ENCODE results near the gene TMPRSS7. TPM values are rescaled to one million over a fixed set of nuclear protein-coding genes. Genes with fewer than 3 reads are reported as not detected.

Gene TMPRSS7
- total and polyA plus RNA-seq, 12 donors: not detected

DNA sequence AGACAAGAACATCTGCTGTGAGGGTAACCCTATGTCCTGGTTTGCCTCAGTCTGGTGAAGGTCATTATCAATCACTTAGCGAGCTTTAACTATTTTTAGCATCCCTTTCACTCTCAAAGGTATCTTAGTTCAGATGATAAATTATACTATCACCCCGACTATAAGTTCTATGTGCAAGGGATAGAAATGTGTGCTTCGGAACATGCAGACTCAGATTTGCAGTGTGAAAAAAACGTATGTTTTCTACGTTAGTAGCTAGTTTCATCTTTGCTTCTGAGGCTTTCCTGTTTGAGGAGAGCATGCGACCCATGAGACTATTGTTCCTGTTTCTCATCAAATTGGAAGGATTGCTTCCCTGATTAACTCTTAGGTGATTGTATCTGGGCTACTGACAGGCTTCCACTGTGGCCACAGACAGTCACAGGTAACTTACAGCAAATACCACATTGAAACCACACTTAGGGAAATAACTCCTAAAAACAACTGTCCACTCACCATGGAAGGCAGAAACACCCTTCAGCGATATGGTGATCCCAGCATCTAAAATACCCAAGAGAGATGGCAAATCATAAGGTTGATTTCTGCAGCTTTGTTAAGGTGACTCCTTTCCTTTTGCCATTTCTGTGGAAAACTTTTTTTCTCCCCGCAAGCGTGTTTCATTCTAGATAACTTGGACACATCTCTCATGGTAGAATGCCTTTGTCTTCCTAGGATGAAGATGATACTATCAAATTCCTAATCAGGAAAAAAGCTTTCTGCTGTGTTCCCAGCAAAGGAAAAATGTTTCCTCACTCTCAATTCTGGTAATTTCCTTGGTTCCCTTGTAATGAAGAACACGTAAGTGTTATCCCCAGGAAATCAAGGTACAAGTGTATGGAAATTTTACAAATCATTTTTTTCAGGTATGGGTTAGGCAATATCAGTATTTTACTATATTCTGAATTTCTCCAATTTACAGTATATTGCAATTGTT is 93.3 kb downstream of the TMPRSS7 start:
- intact Hi-C loops (cut with DNase I): no loop called here
- 50 to 60% (median 55%) methylated on average over 10 of the region's 10 CpGs for whole genome bisulfite sequencing, 4 donors
- DNase-seq: no peak

GRCh38 chr3:112128843-112129727 is 94.5 kb downstream of the TMPRSS7 start:
- H3K36me3 ChIP-seq (replicated peaks in 1 of 2): no peaks in the 10 kb centered on the region
- WGBS, 4 donors: 61 to 73% (median 66%) methylated on average over 7 of the region's 7 CpGs
- H3K9me3 ChIP-seq (replicated peaks in 1 of 3): no peaks in the 10 kb centered on the region
- no peak overlapping the region for H3K27ac ChIP-seq
- peaks cover 4 to 14% of the 10 kb centered on the region in 2 donors for H3K4me1 ChIP-seq (replicated peaks in 1 of 2)
- no peak overlapping the region for H3K4me3 ChIP-seq
- no peaks in the 10 kb centered on the region for H3K27me3 ChIP-seq
- TF ChIP-seq POLR2A (IDR thresholded peaks at IDR 0.05): no peak
- TF ChIP-seq, protein P1, sequence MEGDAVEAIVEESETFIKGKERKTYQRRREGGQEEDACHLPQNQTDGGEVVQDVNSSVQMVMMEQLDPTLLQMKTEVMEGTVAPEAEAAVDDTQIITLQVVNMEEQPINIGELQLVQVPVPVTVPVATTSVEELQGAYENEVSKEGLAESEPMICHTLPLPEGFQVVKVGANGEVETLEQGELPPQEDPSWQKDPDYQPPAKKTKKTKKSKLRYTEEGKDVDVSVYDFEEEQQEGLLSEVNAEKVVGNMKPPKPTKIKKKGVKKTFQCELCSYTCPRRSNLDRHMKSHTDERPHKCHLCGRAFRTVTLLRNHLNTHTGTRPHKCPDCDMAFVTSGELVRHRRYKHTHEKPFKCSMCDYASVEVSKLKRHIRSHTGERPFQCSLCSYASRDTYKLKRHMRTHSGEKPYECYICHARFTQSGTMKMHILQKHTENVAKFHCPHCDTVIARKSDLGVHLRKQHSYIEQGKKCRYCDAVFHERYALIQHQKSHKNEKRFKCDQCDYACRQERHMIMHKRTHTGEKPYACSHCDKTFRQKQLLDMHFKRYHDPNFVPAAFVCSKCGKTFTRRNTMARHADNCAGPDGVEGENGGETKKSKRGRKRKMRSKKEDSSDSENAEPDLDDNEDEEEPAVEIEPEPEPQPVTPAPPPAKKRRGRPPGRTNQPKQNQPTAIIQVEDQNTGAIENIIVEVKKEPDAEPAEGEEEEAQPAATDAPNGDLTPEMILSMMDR (IDR thresholded peaks at IDR 0.05): no peak
- no peak for DNase-seq
- intact Hi-C loops (cut with DNase I): no loop called here

More for the DNA sequence above, 93.3 kb downstream of the TMPRSS7 start:
- Histone ChIP-seq H3K36me3 (replicated peaks in 1 of 2) (no peaks in the 10 kb centered on the region), H3K4me3 (peak overlapping the region in 1 of 4 donors; percentile 16), H3K27ac (no peak overlapping the region), H3K27me3 (no peaks in the 10 kb centered on the region), H3K4me1 (replicated peaks in 1 of 2) (peaks cover 4 to 14% of the 10 kb centered on the region in 2 donors), H3K9me3 (replicated peaks in 1 of 3) (no peaks in the 10 kb centered on the region)
- TF ChIP-seq, protein P1 (IDR thresholded peaks at IDR 0.05): no peak
- TF ChIP-seq POLR2A (IDR thresholded peaks at IDR 0.05): no peak

- TF ChIP-seq, protein P1 (IDR thresholded peaks at IDR 0.05): no peak
- no peak for TF ChIP-seq POLR2A (IDR thresholded peaks at IDR 0.05)
- Histone ChIP-seq H3K36me3 (replicated peaks in 1 of 2) (no peaks in the 10 kb centered on the region), H3K4me1 (replicated peaks in 1 of 2) (peaks cover 4 to 14% of the 10 kb centered on the region in 2 donors), H3K4me3 (no peak overlapping the region), H3K27ac (no peak overlapping the region), H3K9me3 (replicated peaks in 1 of 3) (no peaks in the 10 kb centered on the region), H3K27me3 (no peaks in the 10 kb centered on the region)
- 93 to 96% (median 94%) methylated on average over 4 of the region's 4 CpGs for WGBS, 4 donors
- DNase-seq: no peak
- intact Hi-C loops (cut with DNase I): no loop called here
Observed at GRCh38 chr3:112129925-112130637, 95.5 kb downstream of the TMPRSS7 start.
